Keratinocyte (primary cell): Measurements from ENCODE around the gene MGMT. TPM values are rescaled to one million over a fixed set of nuclear protein-coding genes. Genes with fewer than 3 reads are reported as not detected.

Source experiments
- DNase-seq: peaks from one replicate; pipeline ENCODE4 v3.0.0-alpha.2; 2011; ENCODE audit warnings: low read depth, missing footprints, low spot score
- FAIRE-seq: peaks from 2 replicates; lab custom pipeline; 2011; peaks lifted over from hg19 to GRCh38; lab: Jason Lieb, UNC
- H2AFZ ChIP-seq: 2 replicates; pipeline ENCODE4 v1.6.0; 2012; ENCODE audit warnings: low read length, control low read depth, inconsistent platforms; ENCODE audit not compliant: control insufficient read depth
- H3K27ac ChIP-seq: 2 replicates; pipeline ENCODE4 v1.5.1; 2011; ENCODE audit warnings: low read length; ENCODE audit not compliant: control insufficient read depth, insufficient read depth
- H3K27me3 ChIP-seq: 3 replicates; pipeline ENCODE4 v1.6.0; 2011; ENCODE audit warnings: low read length; ENCODE audit not compliant: control insufficient read depth, insufficient read depth; ENCODE audit errors: extremely low read depth
- H3K36me3 ChIP-seq, 2 experiments: 2 replicates in 1 of 2; 3 replicates in 1 of 2; pipeline ENCODE4 v1.5.1; 2011; ENCODE audit warnings: low read length in 2 of 2, mild to moderate bottlenecking in 1 of 2; ENCODE audit not compliant: control insufficient read depth in 2 of 2, insufficient read depth in 2 of 2; ENCODE audit errors: extremely low read depth in 1 of 2
- H3K4me1 ChIP-seq: 3 replicates; pipeline ENCODE4 v1.5.1; 2011; ENCODE audit warnings: low read length; ENCODE audit not compliant: control insufficient read depth, insufficient read depth; ENCODE audit errors: extremely low read depth
- H3K4me2 ChIP-seq: 3 replicates; pipeline ENCODE4 v1.6.0; 2011; ENCODE audit warnings: low read depth, low read length; ENCODE audit not compliant: control insufficient read depth, insufficient read depth; ENCODE audit errors: extremely low read depth
- H3K4me3 ChIP-seq, 3 experiments: fragments of 200-600 bp in 1 of 3; sonication (generic) in 1 of 3; 2 replicates in 2 of 3; 3 replicates in 1 of 3; pipeline ENCODE4 v1.5.1; 2011 to 2016; ENCODE audit warnings: low read length in 3 of 3, mild to moderate bottlenecking in 3 of 3, control low read depth in 2 of 3, inconsistent platforms in 1 of 3, low read depth in 1 of 3, mixed read lengths in 1 of 3, mixed run types in 1 of 3, moderate library complexity in 1 of 3; ENCODE audit not compliant: control insufficient read depth in 2 of 3, insufficient read depth in 2 of 3; ENCODE audit errors: extremely low read depth in 1 of 3
- H3K79me2 ChIP-seq: 2 replicates; pipeline ENCODE4 v1.6.0; 2012; ENCODE audit warnings: low read length; ENCODE audit not compliant: control insufficient read depth, insufficient read depth
- H3K9ac ChIP-seq: 3 replicates; pipeline ENCODE4 v1.6.0; 2011; ENCODE audit warnings: low read length; ENCODE audit not compliant: control insufficient read depth, insufficient read depth; ENCODE audit errors: extremely low read depth
- H3K9me1 ChIP-seq: 3 replicates; pipeline ENCODE4 v1.6.0; 2011; ENCODE audit warnings: low read length; ENCODE audit not compliant: control insufficient read depth, insufficient read depth; ENCODE audit errors: extremely low read depth
- H3K9me3 ChIP-seq: 2 replicates; pipeline ENCODE4 v1.5.1; 2012; ENCODE audit warnings: low read depth, low read length; ENCODE audit not compliant: control insufficient read depth
- H4K20me1 ChIP-seq: 3 replicates; pipeline ENCODE4 v1.6.0; 2011; ENCODE audit warnings: low read length; ENCODE audit not compliant: control insufficient read depth, insufficient read depth; ENCODE audit errors: extremely low read depth
- EZH2 ChIP-seq: IDR thresholded peaks from one replicate; pipeline ENCODE4 v1.6.1; 2012; ENCODE audit warnings: inconsistent platforms, mild to moderate bottlenecking, low read length, moderate library complexity
- dilution Hi-C: fragments of 300-500 bp; cut with MboI; formaldehyde crosslinking; loops from one replicate; pipeline ENCODE4 v1.7.0; 2020; ENCODE audit warnings: low sequenced_read_pairs; ENCODE audit not compliant: extremely low pct_ligation_motif_present
- polyA plus RNA-seq, 5 experiments: library from polyadenylated mRNA; depleted of rRNA in 3 of 5; stranded (reverse) in 3 of 5; stranded (forward) in 1 of 5; unstranded in 1 of 5; fragments of >200 nt; gene quantifications; 1 replicate in 1 of 5; 2 replicates in 3 of 5; 3 replicates in 1 of 5; pipeline versions ENCODE4 v1.2.1 to v1.2.3, GENCODE V29; 2011 to 2012; ENCODE audit warnings: missing spikeins in 2 of 5, low read depth in 1 of 5, low replicate concordance in 1 of 5
- TF ChIP-seq, protein P1 (sequence below), 3 experiments: IDR thresholded peaks in 1 of 3; conservative IDR thresholded peaks in 1 of 3; optimal IDR thresholded peaks in 1 of 3; 2 replicates in 2 of 3; 3 replicates in 1 of 3; pipeline versions ENCODE3 to v1.5.1; 2011; ENCODE audit warnings: low read length in 3 of 3, mild to moderate bottlenecking in 3 of 3, moderate library complexity in 2 of 3, control low read depth in 1 of 3, inconsistent platforms in 1 of 3; ENCODE audit not compliant: insufficient read depth in 2 of 3; ENCODE audit errors: extremely low read depth in 1 of 3

Gene MGMT
- polyA plus RNA-seq, 1 donor (not counting 4 experiments of a cell fraction or from before 2014, with no cell fraction given), result 15.2 TPM

DNA sequence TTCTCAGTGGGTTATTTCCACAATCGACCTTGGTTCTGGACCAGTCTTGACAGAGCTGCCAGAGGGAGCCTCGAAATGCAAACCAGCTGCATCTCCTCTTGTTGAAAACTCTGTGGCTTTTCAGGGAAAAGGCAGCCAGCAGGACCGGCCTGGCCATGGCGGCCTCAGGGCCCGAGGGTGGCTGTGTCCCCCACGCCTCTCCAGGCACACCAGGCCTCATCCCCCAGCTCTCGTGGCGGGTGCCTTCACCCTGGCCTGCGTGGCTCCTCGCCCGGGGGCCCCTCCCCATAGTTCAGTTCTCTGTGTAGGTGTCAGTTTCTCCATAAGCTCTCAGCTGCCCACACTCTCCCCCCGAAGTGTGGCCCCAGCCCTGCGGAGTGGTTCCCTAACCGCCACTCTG, 63.5 kb downstream of the MGMT start:
- Histone ChIP-seq H3K79me2 (peaks cover 2% of the 10 kb centered on the region), H3K9me3 (peaks cover 2% of the 10 kb centered on the region), H3K9ac (no peak overlapping the region), H3K27me3 (no peaks in the 10 kb centered on the region), H2AFZ (no peak overlapping the region), H4K20me1 (no peaks in the 10 kb centered on the region), H3K9me1 (no peaks in the 10 kb centered on the region), H3K4me1 (peaks cover 22% of the 10 kb centered on the region), H3K4me2 (no peak overlapping the region), H3K27ac (no peak overlapping the region), H3K4me3 (no peak overlapping the region), H3K36me3 (no peaks in the 10 kb centered on the region)
- TF ChIP-seq, protein P1, sequence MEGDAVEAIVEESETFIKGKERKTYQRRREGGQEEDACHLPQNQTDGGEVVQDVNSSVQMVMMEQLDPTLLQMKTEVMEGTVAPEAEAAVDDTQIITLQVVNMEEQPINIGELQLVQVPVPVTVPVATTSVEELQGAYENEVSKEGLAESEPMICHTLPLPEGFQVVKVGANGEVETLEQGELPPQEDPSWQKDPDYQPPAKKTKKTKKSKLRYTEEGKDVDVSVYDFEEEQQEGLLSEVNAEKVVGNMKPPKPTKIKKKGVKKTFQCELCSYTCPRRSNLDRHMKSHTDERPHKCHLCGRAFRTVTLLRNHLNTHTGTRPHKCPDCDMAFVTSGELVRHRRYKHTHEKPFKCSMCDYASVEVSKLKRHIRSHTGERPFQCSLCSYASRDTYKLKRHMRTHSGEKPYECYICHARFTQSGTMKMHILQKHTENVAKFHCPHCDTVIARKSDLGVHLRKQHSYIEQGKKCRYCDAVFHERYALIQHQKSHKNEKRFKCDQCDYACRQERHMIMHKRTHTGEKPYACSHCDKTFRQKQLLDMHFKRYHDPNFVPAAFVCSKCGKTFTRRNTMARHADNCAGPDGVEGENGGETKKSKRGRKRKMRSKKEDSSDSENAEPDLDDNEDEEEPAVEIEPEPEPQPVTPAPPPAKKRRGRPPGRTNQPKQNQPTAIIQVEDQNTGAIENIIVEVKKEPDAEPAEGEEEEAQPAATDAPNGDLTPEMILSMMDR (optimal IDR thresholded peaks at IDR 0.05 in 1 of 3, IDR thresholded peaks at IDR 0.05 in 1 of 3, conservative IDR thresholded peaks at IDR 0.05 in 1 of 3; ENCODE audit: extremely low read depth in 1 of 3, insufficient read depth in 2 of 3, low read length in 3 of 3), result no peak
- no peak for TF ChIP-seq EZH2
- dilution Hi-C loops, result no loop called here
- no peak for FAIRE-seq
- no peak for DNase-seq

DNA sequence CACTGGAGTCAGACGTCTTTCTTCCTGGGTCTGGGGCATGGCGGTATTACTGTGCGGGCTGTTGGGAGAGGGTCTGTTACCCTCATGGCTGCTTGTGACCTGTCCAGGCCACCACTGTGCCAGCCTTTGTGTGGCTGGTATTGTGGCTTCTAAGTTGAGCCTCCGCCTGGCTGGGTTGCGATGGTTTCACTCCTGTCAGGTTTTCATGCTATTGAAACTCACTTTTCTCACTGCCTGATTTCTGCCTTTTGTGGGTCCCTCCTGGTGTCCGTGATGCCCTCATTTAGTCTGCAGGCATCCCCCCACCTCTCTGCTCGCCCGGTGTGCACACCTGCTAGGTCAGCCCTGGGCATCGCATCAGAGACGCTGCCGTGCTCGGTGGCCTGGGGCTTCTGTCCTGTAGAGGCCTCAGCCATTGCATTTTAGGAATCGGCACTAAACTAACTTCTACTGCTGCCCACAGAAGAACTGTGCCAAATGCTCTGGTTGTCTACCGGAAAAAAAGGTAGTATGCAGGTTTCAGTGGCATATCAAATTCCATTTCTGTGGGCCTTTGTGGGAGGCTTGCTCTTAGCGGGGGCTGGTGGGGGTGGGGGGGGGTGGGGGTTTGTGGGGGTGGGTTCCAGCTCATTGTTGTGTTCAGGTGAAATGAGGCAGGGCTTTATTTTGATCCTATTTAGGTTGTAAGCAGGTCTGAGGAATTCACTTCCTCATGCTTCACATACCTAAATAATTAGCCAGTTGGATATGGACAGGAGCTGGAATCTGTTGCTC, 64.3 kb downstream of the MGMT start:
- no peaks in the 10 kb centered on the region for H4K20me1 ChIP-seq
- no peaks in the 10 kb centered on the region for H3K27me3 ChIP-seq
- DNase-seq (peak; percentile 15), FAIRE-seq (no peak)
- H3K27ac ChIP-seq, result peak overlapping the region; percentile 8
- H3K4me2 ChIP-seq, result peak overlapping the region; percentile 74
- no peaks in the 10 kb centered on the region for H3K36me3 ChIP-seq
- no peak overlapping the region for H3K4me3 ChIP-seq
- no peak overlapping the region for H3K9ac ChIP-seq
- H3K79me2 ChIP-seq, result peaks cover 2% of the 10 kb centered on the region
- no peak for TF ChIP-seq EZH2
- TF ChIP-seq, protein P1 (optimal IDR thresholded peaks at IDR 0.05 in 1 of 3, IDR thresholded peaks at IDR 0.05 in 1 of 3, conservative IDR thresholded peaks at IDR 0.05 in 1 of 3; ENCODE audit: extremely low read depth in 1 of 3, insufficient read depth in 2 of 3, low read length in 3 of 3), result no peak
- peaks cover 2% of the 10 kb centered on the region for H3K9me3 ChIP-seq
- dilution Hi-C loops, result no loop called here
- H3K9me1 ChIP-seq, result no peaks in the 10 kb centered on the region
- H3K4me1 ChIP-seq, result peaks cover 14% of the 10 kb centered on the region
- H2AFZ ChIP-seq, result no peak overlapping the region
